ENCODE data around the gene HOXC9. TPM values are rescaled to one million over a fixed set of nuclear protein-coding genes. Genes with fewer than 3 reads are reported as not detected.

Gene HOXC9
- 0.65 TPM in 1 of 2 replicates, not detected in the other for total RNA-seq (ENCODE audit: low replicate concordance)

GRCh38 chr12:54000116-54001114 lies at the start of gene HOXC9:
HOXC9 (plus strand) TSS chr12:54000161; CDS start chr12:54000189, 28 bp downstream.
- no peak for TF ChIP-seq CTCF (IDR thresholded peaks at IDR 0.05; ENCODE audit: insufficient read depth, low read length)
- H3K4me3 ChIP-seq (ENCODE audit: low read depth, low read length) = peak within 1 kb of the TSS; percentile 62
- no peak for DNase-seq (ENCODE audit: low read depth)

- DNase-seq (ENCODE audit: low read depth) = no peak
- TF ChIP-seq CTCF (IDR thresholded peaks at IDR 0.05; ENCODE audit: insufficient read depth, low read length) = no peak
- H3K4me3 ChIP-seq (ENCODE audit: low read depth, low read length) = no peak overlapping the region
Measured at GRCh38 chr12:53950437-53950773, 49.6 kb upstream of the HOXC9 start.

- TF ChIP-seq CTCF (IDR thresholded peaks at IDR 0.05; ENCODE audit: insufficient read depth, low read length) = no peak
- no peak overlapping the region for H3K4me3 ChIP-seq (ENCODE audit: low read depth, low read length)
- DNase-seq (ENCODE audit: low read depth) = no peak
Measured at GRCh38 chr12:53950789-53951576, 49.0 kb upstream of the HOXC9 start.

- H3K4me3 ChIP-seq (ENCODE audit: low read depth, low read length) = no peak overlapping the region
- DNase-seq (ENCODE audit: low read depth) = no peak
- no peak for TF ChIP-seq CTCF (IDR thresholded peaks at IDR 0.05; ENCODE audit: insufficient read depth, low read length)
Measured at GRCh38 chr12:53951577-53952334, 48.2 kb upstream of the HOXC9 start.

GRCh38 chr12:53952335-53952694 lies 47.6 kb upstream of the HOXC9 start:
- H3K4me3 ChIP-seq (ENCODE audit: low read depth, low read length) = no peak overlapping the region
- peak; percentile 3 for TF ChIP-seq CTCF (IDR thresholded peaks at IDR 0.05; ENCODE audit: insufficient read depth, low read length)
- no peak for DNase-seq (ENCODE audit: low read depth)

All from fibroblast of the aortic adventitia (primary cell).